Lower leg skin (tissue), 4 donors: ENCODE data around the gene CIAO2A. TPM values are rescaled to one million over a fixed set of nuclear protein-coding genes. Genes with fewer than 3 reads are reported as not detected.
A peak's percentile ranks its signal among the peaks of the same experiment; 100 is the strongest.
"Not testable (repeated sequence)": the region's sequence is repeated elsewhere in the genome, so short reads cannot be mapped to it uniquely, and the experiment has no call there.

Experiments
- DNase-seq, 2 donors: peaks; one replicate each; pipeline ENCODE4 v3.0.0-alpha.2; 2019; ENCODE audit warnings: low spot score in 2 of 2
- H3K4me3 ChIP-seq: fragments of 200-600 bp; sonication (generic); 2 replicates; pipeline ENCODE4 v1.5.1; 2017; ENCODE audit warnings: mild to moderate bottlenecking, low read depth; ENCODE audit not compliant: poor library complexity, severe bottlenecking
- POLR2A ChIP-seq, 2 donors: fragments of 450-650 bp; IDR thresholded peaks; one replicate each; pipeline ENCODE4 v1.6.1; 2016 to 2017; ENCODE audit warnings: antibody characterized with exemption in 2 of 2, mild to moderate bottlenecking in 1 of 2, moderate library complexity in 1 of 2
- WGBS, 2 donors: methylation state at CpG; one replicate each; pipeline ENCODE4 v1.1.5; 2018; 5-methylcytosine and 5-hydroxymethylcytosine counted together
- intact Hi-C: fragments of 100-400 bp; cut with DNase I; formaldehyde crosslinking; loops from one replicate; pipeline ENCODE4 v1.15.0; 2023; ENCODE audit warnings: low total_unique reads
- total RNA-seq, 4 donors: library from RNA; depleted of rRNA; stranded (reverse); fragments of >200 nt; gene quantifications; one replicate each; pipeline ENCODE4 v1.1.0, GENCODE V29; 2016
- TF ChIP-seq, protein P1 (sequence below), 3 donors: fragments of 450-650 bp; IDR thresholded peaks; one replicate each; pipeline ENCODE4 v1.5.1; 2016; ENCODE audit warnings: antibody characterized with exemption in 3 of 3, mild to moderate bottlenecking in 3 of 3, moderate library complexity in 2 of 3

The CIAO2A gene
- total RNA-seq, 4 donors from 2014 or later, result 18.7 to 36.8 (median 30.7) TPM

DNA sequence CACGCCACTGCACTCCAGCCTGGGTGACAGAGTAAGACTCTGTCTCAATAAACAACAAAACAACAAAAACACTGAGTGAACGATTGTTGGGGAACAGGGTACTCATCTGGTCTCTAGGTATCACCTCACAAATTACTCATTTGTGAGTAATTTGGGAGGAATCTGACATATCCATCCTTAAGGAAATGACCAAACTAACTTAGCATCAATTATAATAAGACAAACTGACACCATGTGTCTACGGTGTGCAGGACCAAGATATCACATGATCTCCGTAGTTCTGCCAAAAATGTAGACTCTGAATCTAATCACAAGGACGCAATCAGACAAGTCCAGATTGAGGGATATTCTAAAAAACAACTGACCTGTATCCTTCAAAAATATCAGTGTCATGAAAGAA is 35.4 kb downstream of the CIAO2A start:
- H3K4me3 ChIP-seq, result no peak overlapping the region
- no peak for DNase-seq
- TF ChIP-seq POLR2A (IDR thresholded peaks at IDR 0.05), result no peak
- TF ChIP-seq, protein P1, sequence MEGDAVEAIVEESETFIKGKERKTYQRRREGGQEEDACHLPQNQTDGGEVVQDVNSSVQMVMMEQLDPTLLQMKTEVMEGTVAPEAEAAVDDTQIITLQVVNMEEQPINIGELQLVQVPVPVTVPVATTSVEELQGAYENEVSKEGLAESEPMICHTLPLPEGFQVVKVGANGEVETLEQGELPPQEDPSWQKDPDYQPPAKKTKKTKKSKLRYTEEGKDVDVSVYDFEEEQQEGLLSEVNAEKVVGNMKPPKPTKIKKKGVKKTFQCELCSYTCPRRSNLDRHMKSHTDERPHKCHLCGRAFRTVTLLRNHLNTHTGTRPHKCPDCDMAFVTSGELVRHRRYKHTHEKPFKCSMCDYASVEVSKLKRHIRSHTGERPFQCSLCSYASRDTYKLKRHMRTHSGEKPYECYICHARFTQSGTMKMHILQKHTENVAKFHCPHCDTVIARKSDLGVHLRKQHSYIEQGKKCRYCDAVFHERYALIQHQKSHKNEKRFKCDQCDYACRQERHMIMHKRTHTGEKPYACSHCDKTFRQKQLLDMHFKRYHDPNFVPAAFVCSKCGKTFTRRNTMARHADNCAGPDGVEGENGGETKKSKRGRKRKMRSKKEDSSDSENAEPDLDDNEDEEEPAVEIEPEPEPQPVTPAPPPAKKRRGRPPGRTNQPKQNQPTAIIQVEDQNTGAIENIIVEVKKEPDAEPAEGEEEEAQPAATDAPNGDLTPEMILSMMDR (IDR thresholded peaks at IDR 0.05), result no peak
- 81 to 82% methylated on average over 5 of the region's 5 CpGs for WGBS, 2 donors
- intact Hi-C loops, result no loop called here

DNA sequence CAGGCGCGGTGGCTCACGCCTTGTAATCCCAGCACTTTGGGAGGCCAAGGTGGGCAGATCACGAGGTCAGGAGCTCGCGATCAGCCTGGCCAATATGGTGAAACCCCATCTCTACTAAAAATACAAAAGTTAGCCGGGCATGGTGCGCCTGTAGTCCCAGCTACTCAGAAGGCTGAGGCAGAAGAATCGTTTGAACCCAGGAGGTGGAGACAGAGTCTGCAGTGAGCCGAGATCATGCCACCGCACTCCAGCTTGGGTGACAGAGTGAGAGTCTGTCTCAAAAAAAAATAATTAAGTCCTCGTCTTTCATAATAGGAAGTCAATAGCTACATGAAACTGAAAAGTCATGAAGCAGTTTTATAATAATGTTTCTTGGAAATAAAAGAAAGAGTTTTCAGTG is 40.0 kb downstream of the CIAO2A start:
- H3K4me3 ChIP-seq, intact Hi-C loops: not testable (repeated sequence)
- DNase-seq, result peak in 1 of 2 donors; percentile 60
- WGBS, 2 donors, result 85 to 88% methylated on average over 12 of the region's 12 CpGs

DNA sequence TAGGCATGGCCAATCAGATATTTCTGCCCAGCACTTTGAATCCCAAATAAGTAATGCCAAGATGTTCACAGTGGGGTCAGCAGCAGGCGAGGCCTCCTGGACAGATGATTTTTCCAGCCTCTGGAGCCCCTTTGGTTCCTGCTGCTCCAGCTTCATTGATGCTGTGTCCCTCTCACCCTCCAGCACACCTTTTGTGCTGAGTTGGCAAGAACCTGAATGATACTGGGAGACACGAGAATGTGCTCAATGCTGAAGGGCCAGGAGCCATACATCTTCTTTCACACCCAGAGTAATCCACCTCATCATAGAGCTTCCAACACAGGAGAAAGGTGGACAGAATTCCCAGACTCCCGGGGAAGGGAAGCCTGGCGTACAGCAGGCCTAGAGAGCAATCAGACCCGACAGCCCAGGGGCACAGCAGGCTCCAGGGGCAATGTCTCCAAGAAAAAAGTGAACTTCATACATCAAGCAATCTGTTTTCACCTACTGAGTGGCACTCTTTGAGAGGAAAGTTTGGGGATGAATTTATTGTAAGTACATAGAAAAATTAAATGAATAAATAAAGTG is 40.6 kb downstream of the CIAO2A start:
- H3K4me3 ChIP-seq, result no peak overlapping the region
- DNase-seq, result peak in 1 of 2 donors; percentile 50
- intact Hi-C loops, result no loop called here
- 89 to 91% methylated on average over 5 of the region's 5 CpGs for WGBS, 2 donors
- no peak for TF ChIP-seq POLR2A (IDR thresholded peaks at IDR 0.05)
- TF ChIP-seq, protein P1 (IDR thresholded peaks at IDR 0.05), result no peak

DNA sequence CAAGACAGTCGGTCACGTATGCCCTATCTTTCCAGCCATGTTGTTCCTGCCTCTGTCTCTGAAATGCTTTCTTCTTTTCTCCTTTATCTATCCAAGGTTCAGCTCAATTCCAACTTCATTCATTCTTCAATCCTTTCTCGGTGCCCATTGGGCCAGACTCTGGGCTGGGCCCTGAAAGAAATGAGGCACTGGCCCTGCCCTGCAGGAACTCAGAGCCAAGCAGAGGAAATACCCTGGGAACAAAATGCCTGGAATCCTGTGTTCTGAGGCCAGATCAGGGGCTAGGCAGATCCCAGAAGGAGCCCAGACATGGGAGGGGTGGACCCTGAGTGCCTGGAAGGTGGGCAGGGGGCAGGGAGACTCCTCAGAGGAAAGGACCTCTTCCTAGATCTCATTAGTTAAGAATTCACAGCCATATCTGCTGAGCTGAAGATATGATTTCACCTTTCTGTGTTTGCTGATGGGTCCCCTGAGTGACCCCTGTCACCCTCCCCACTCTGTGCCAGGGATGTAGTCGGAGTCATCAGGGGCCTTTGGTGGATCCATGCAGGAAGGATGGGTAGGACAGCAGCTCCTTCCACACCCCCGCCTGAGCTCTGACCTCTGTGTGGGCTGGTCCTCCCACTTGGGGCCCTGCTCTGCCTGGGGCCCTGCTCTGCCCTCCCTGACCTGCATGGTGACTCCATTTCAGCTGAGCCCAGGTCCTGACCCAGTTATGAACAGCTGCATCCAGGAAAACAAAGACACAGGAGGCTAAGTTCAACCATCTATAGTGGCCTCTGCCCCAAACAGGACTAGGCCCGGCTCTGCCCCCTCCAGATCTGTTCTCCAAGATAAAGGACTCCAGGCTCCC is 42.0 kb downstream of the CIAO2A start:
- no peak overlapping the region for H3K4me3 ChIP-seq
- 97% methylated on average over 5 of the region's 6 CpGs for WGBS, 2 donors
- DNase-seq, result peak in 1 of 2 donors; percentile 54
- TF ChIP-seq POLR2A (IDR thresholded peaks at IDR 0.05), result no peak
- TF ChIP-seq, protein P1 (IDR thresholded peaks at IDR 0.05), result no peak
- intact Hi-C loops, result no loop called here

DNA sequence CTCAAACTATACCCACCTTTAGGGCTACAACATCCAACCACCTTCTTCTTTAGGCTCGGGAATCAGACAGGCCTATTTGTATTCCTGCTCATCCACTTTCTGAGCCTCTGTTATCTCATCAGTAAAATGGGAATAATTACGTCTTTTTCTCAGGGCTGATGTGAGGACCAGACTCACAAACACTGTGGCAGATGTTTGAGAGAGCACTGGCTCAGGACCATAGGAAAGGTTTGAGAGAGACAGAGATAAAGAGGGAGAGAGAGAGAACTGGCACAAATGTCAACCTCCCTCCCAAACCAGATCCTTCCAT is 42.6 kb downstream of the CIAO2A start:
- TF ChIP-seq, protein P1 (IDR thresholded peaks at IDR 0.05), result no peak
- TF ChIP-seq POLR2A (IDR thresholded peaks at IDR 0.05), result no peak
- H3K4me3 ChIP-seq, result no peak overlapping the region
- no peak for DNase-seq
- intact Hi-C loops, result no loop called here
- 89 to 100% methylated on average over 2 of the region's 2 CpGs for WGBS, 2 donors

DNA sequence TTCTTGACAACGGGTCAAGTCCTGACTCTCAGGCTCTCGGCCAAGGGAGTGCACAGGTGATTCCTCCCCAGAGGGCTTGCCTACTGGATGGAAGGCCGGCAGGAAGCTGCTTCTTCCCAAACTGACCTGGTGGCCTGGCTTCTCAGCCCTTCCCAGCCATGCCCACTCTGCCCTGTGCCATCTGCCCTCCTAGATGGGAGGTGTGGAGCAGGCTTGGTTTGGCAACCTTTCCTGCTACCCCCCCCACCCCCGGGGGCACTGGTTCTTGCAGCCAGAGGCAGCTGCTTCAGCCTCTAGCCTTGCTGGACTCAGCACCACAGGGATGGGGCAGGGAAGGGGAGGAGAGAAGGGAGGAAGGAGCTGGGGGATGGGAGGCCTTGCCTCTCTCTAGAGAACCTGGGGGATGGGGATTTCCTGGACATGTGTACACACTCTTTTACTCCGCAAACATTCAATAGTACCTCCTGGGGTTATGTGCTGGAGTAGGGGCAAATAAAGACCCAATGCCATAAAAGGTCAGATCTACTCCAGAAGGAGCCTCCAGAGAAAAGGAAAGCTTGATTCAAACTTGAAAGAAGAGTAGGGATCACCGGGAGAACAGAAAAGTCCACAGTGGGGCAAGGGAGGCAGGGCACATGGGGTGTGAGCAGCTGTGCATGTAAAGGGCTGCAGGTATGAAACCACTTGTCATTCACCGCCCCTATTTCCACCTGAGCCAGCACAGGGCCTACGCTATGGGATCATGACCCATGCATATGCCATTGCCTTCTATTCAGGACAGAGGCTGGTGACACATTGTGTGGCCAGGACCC is 43.2 kb downstream of the CIAO2A start:
- DNase-seq, result peak in 1 of 2 donors; percentile 77
- WGBS, 2 donors, result 69 to 76% methylated on average over 8 of the region's 8 CpGs
- intact Hi-C loops, result no loop called here
- no peak overlapping the region for H3K4me3 ChIP-seq
- TF ChIP-seq, protein P1 (IDR thresholded peaks at IDR 0.05), result no peak
- TF ChIP-seq POLR2A (IDR thresholded peaks at IDR 0.05), result no peak
